ENCODE data around the gene DIPK2A. TPM values are rescaled to one million over a fixed set of nuclear protein-coding genes. Genes with fewer than 3 reads are reported as not detected.
A peak's percentile ranks its signal among the peaks of the same experiment; 100 is the strongest.

The DIPK2A gene
- total and polyA plus RNA-seq, 2 experiments from 2014 or later: 46.1 to 90.8 TPM

GRCh38 chr3:143972155-143972504 lies 507 bp downstream of the DIPK2A start:
- no peak for DNase-seq (ENCODE audit: low spot score)
- H3K79me2 ChIP-seq: peaks cover 45% of the 10 kb centered on the region
- WGBS (ENCODE audit: low lambda C conversion rate, missing lambda C conversion rate): under 1% methylated on average over 24 of the region's 42 CpGs

GRCh38 chr3:143972505-143973258 lies 1.1 kb downstream of the DIPK2A start:
- peaks cover 51% of the 10 kb centered on the region for H3K79me2 ChIP-seq
- TF ChIP-seq CTCF (IDR thresholded peaks at IDR 0.05; ENCODE audit: poor library complexity) (peak; percentile 55), EZH2phosphoT487 (IDR thresholded peaks at IDR 0.05; ENCODE audit: low read depth, severe bottlenecking, unreplicated experiment) (no peak), EZH2 (IDR thresholded peaks at IDR 0.05; ENCODE audit: borderline replicate concordance) (no peak)

More at GRCh38 chr3:143972155-143972504, 507 bp downstream of the DIPK2A start:
- Histone ChIP-seq H3K9me2 (replicated peaks; ENCODE audit: insufficient read depth) (no peaks in the 10 kb centered on the region), H3K4me3 (peak overlapping the region; percentile 87), H3K27ac (peak overlapping the region; percentile 93), H3K27me3 (no peaks in the 10 kb centered on the region), H3K9me3 (ENCODE audit: low read depth) (no peaks in the 10 kb centered on the region), H3K4me2 (peak overlapping the region; percentile 73), H2AFZ (peak overlapping the region; percentile 74), H3K4me1 (ENCODE audit: insufficient read depth) (peaks cover 19% of the 10 kb centered on the region), H4K20me1 (ENCODE audit: insufficient read depth, poor library complexity, severe bottlenecking) (no peaks in the 10 kb centered on the region), H3K36me3 (replicated peaks; ENCODE audit: insufficient read depth, low read depth) (no peaks in the 10 kb centered on the region)
- TF ChIP-seq EZH2phosphoT487 (IDR thresholded peaks at IDR 0.05; ENCODE audit: low read depth, severe bottlenecking, unreplicated experiment) (no peak), CTCF (IDR thresholded peaks at IDR 0.05; ENCODE audit: poor library complexity) (no peak), EZH2 (IDR thresholded peaks at IDR 0.05; ENCODE audit: borderline replicate concordance) (no peak)

GRCh38 chr3:143973259-143974021 lies 1.8 kb downstream of the DIPK2A start:
- peaks cover 58% of the 10 kb centered on the region for H3K79me2 ChIP-seq
- H3K9me2 ChIP-seq (replicated peaks; ENCODE audit: insufficient read depth): no peaks in the 10 kb centered on the region
- peak overlapping the region; percentile 93 for H3K27ac ChIP-seq
- H4K20me1 ChIP-seq (ENCODE audit: insufficient read depth, poor library complexity, severe bottlenecking): no peaks in the 10 kb centered on the region
- TF ChIP-seq CTCF (IDR thresholded peaks at IDR 0.05; ENCODE audit: poor library complexity) (no peak), EZH2 (IDR thresholded peaks at IDR 0.05; ENCODE audit: borderline replicate concordance) (no peak), EZH2phosphoT487 (IDR thresholded peaks at IDR 0.05; ENCODE audit: low read depth, severe bottlenecking, unreplicated experiment) (no peak)
- under 1% methylated on average over 28 of the region's 28 CpGs for WGBS (ENCODE audit: low lambda C conversion rate, missing lambda C conversion rate)
- no peaks in the 10 kb centered on the region for H3K36me3 ChIP-seq (replicated peaks; ENCODE audit: insufficient read depth, low read depth)
- no peaks in the 10 kb centered on the region for H3K27me3 ChIP-seq
- peak overlapping the region; percentile 73 for H3K4me2 ChIP-seq
- no peaks in the 10 kb centered on the region for H3K9me3 ChIP-seq (ENCODE audit: low read depth)
- H2AFZ ChIP-seq: peak overlapping the region; percentile 74
- peaks cover 28% of the 10 kb centered on the region for H3K4me1 ChIP-seq (ENCODE audit: insufficient read depth)
- peak; percentile 84 for DNase-seq (ENCODE audit: low spot score)
- H3K4me3 ChIP-seq: peak overlapping the region; percentile 87

More at GRCh38 chr3:143972505-143973258, 1.1 kb downstream of the DIPK2A start:
- H3K4me1 ChIP-seq (ENCODE audit: insufficient read depth): peaks cover 24% of the 10 kb centered on the region
- H3K4me2 ChIP-seq: peak overlapping the region; percentile 73
- H3K9me3 ChIP-seq (ENCODE audit: low read depth): no peaks in the 10 kb centered on the region
- H3K9me2 ChIP-seq (replicated peaks; ENCODE audit: insufficient read depth): no peaks in the 10 kb centered on the region
- H3K27me3 ChIP-seq: no peaks in the 10 kb centered on the region
- H4K20me1 ChIP-seq (ENCODE audit: insufficient read depth, poor library complexity, severe bottlenecking): no peaks in the 10 kb centered on the region
- H2AFZ ChIP-seq: peak overlapping the region; percentile 74
- DNase-seq (ENCODE audit: low spot score): peak; percentile 86
- peak overlapping the region; percentile 93 for H3K27ac ChIP-seq
- under 1% methylated on average over 69 of the region's 83 CpGs for WGBS (ENCODE audit: low lambda C conversion rate, missing lambda C conversion rate)
- peak overlapping the region; percentile 87 for H3K4me3 ChIP-seq
- no peaks in the 10 kb centered on the region for H3K36me3 ChIP-seq (replicated peaks; ENCODE audit: insufficient read depth, low read depth)

All from hepatocyte (in vitro differentiated cells).